CD4-positive, alpha-beta T cell (primary cell): Measurements from ENCODE around the gene WNT16. TPM values are rescaled to one million over a fixed set of nuclear protein-coding genes. Genes with fewer than 3 reads are reported as not detected.

Source experiments
- ATAC-seq: fragments of 200-7000 bp; cut with Tn5 transposase; one replicate; pipeline ENCODE4 v1.10.0; 2022; ENCODE audit warnings: mild to moderate bottlenecking; ENCODE audit not compliant: poor library complexity
- CTCF ChIA-PET: fragments of 350-600 bp; sonication (Branson Sonifier 250); formaldehyde crosslinking; loops from one replicate; lab custom pipeline; 2021; ENCODE audit warnings: antibody characterized with exemption, inconsistent platforms; lab: Charles Lee
- POLR2A ChIA-PET: fragments of 350-600 bp; sonication (Branson Sonifier 250); formaldehyde crosslinking; loops from one replicate; lab custom pipeline; 2021; ENCODE audit warnings: antibody characterized with exemption, inconsistent platforms; lab: Charles Lee
- DNase-seq, 14 experiments: peaks; one replicate each; pipeline ENCODE4 v3.0.0-alpha.2; 2013 to 2020; ENCODE audit warnings: mixed read lengths in 2 of 14
- H3K27ac ChIP-seq, 2 donors: one replicate each; pipeline versions ENCODE4 v1.5.1 to v1.7.0; 2013; ENCODE audit warnings: low read length in 2 of 2, low read depth in 1 of 2, mild to moderate bottlenecking in 1 of 2
- H3K27me3 ChIP-seq, 2 experiments: 1 replicate in 1 of 2; 2 replicates in 1 of 2; pipeline versions ENCODE4 v1.6.1 to v1.7.0; 2013; ENCODE audit warnings: low read length in 2 of 2, control low read depth in 1 of 2, mild to moderate bottlenecking in 1 of 2, moderate library complexity in 1 of 2; ENCODE audit not compliant: insufficient read depth in 2 of 2, control insufficient read depth in 1 of 2
- H3K36me3 ChIP-seq: one replicate; pipeline ENCODE4 v1.6.1; 2013; ENCODE audit warnings: low read length, control low read depth; ENCODE audit not compliant: insufficient read depth
- H3K4me1 ChIP-seq: one replicate; pipeline ENCODE4 v1.6.1; 2013; ENCODE audit warnings: low read length, control low read depth; ENCODE audit not compliant: insufficient read depth
- H3K4me3 ChIP-seq: one replicate; pipeline ENCODE4 v1.5.1; 2013; ENCODE audit warnings: mild to moderate bottlenecking, low read length, moderate library complexity
- H3K9me3 ChIP-seq, 2 experiments: 1 replicate in 1 of 2; 2 replicates in 1 of 2; pipeline versions ENCODE4 v1.6.1 to v1.7.0; 2013; ENCODE audit warnings: low read length in 2 of 2, mild to moderate bottlenecking in 2 of 2, control low read depth in 1 of 2, moderate library complexity in 1 of 2; ENCODE audit not compliant: control insufficient read depth in 1 of 2, insufficient read depth in 1 of 2
- H3K27ac Mint-ChIP-seq: one replicate; pipeline ENCODE4 v1.8.0; 2020; ENCODE audit warnings: mixed read lengths
- H3K27me3 Mint-ChIP-seq: one replicate; pipeline ENCODE4 v1.8.0; 2021; ENCODE audit warnings: mixed read lengths
- H3K36me3 Mint-ChIP-seq: one replicate; pipeline ENCODE4 v1.8.0; 2021; ENCODE audit warnings: low read depth, mixed read lengths
- H3K4me1 Mint-ChIP-seq: one replicate; pipeline ENCODE4 v1.8.0; 2021; ENCODE audit warnings: low read depth, mixed read lengths
- H3K4me3 Mint-ChIP-seq: one replicate; pipeline ENCODE4 v1.8.0; 2020; ENCODE audit warnings: mild to moderate bottlenecking, mixed read lengths
- H3K9me3 Mint-ChIP-seq: one replicate; pipeline ENCODE4 v1.8.0; 2020; ENCODE audit warnings: mixed read lengths
- intact Hi-C, 2 experiments: fragments of 100-400 bp; cut with DNase I in 1 of 2; cut with micrococcal nuclease in 1 of 2; formaldehyde crosslinking; loops; one replicate each; pipeline versions ENCODE4 v1.15.1 to v1.9.0; 2023 to 2025; cut with DNase I, micrococcal nuclease
- total RNA-seq, 174 experiments: library from RNA in 2 of 174; stranded (reverse) in 2 of 174; gene quantifications; one replicate each; pipeline ENCODE4 v1.2.3 and lab custom pipeline; 2021 to 2026
- TF ChIP-seq, protein P1 (sequence below): fragments of 200-600 bp; IDR thresholded peaks from one replicate; pipeline ENCODE4 v1.8.0; 2022; ENCODE audit warnings: antibody characterized with exemption, mild to moderate bottlenecking

The WNT16 gene
- total RNA-seq, 2 experiments from 2014 or later: not detected

DNA sequence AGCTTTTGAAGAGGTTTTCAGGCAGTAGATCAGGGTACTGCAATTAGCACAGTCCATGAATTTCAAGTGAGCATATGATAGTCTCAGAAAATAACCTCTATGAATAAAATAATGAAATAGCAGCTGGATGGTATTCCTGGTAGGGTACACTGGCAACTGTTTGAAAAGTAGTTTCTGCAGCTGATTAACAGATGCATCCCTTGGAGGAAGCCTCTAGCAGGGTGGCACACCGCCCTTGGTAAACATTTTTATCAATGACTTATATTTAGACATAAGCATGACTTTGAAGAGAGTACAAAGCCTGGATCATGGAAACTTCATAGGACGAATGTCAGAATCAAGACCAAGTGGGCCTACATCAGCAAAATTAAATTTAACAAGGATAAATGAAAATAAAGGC is 26.8 kb downstream of the WNT16 start:
- H3K27me3 ChIP-seq: no peaks in the 10 kb centered on the region
- ATAC-seq (no peak), DNase-seq (no peak)
- TF ChIP-seq, protein P1, sequence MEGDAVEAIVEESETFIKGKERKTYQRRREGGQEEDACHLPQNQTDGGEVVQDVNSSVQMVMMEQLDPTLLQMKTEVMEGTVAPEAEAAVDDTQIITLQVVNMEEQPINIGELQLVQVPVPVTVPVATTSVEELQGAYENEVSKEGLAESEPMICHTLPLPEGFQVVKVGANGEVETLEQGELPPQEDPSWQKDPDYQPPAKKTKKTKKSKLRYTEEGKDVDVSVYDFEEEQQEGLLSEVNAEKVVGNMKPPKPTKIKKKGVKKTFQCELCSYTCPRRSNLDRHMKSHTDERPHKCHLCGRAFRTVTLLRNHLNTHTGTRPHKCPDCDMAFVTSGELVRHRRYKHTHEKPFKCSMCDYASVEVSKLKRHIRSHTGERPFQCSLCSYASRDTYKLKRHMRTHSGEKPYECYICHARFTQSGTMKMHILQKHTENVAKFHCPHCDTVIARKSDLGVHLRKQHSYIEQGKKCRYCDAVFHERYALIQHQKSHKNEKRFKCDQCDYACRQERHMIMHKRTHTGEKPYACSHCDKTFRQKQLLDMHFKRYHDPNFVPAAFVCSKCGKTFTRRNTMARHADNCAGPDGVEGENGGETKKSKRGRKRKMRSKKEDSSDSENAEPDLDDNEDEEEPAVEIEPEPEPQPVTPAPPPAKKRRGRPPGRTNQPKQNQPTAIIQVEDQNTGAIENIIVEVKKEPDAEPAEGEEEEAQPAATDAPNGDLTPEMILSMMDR: no peak
- no peaks in the 10 kb centered on the region for H3K4me1 Mint-ChIP-seq
- peaks cover 81% of the 10 kb centered on the region for H3K36me3 Mint-ChIP-seq
- POLR2A ChIA-PET: no interaction called here
- H3K27ac ChIP-seq: no peak overlapping the region
- no peaks in the 10 kb centered on the region for H3K4me1 ChIP-seq
- H3K27ac Mint-ChIP-seq: no peak overlapping the region
- intact Hi-C loops: no loop called here
- H3K9me3 ChIP-seq: no peaks in the 10 kb centered on the region
- peaks cover 34% of the 10 kb centered on the region for H3K36me3 ChIP-seq
- CTCF ChIA-PET: no interaction called here
- H3K4me3 ChIP-seq: no peak overlapping the region
- no peak overlapping the region for H3K4me3 Mint-ChIP-seq
- no peaks in the 10 kb centered on the region for H3K27me3 Mint-ChIP-seq
- H3K9me3 Mint-ChIP-seq: no peaks in the 10 kb centered on the region

DNA sequence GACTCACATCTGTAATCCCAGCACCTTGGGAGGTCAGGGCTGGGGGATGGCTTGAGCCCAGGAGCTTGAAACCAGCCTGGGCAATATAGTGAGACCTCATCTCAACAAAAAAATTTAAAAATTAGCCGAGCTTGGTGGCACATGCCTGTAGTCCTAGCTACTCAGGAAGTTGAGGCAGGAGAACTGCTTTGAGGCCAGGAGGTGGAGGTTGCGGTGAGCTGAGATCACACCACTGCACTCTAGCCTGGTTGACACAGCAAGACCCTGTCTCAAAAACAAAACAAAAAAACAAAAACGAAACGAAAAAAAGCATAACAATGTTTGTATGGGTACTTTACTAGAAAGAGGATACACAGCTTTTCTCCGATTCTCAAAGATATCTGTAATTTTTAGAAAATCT is 31.8 kb downstream of the WNT16 start:
- H3K27me3 Mint-ChIP-seq: no peaks in the 10 kb centered on the region
- ATAC-seq (no peak), DNase-seq (peak in 1 of 14 experiments; percentile 50)
- no peaks in the 10 kb centered on the region for H3K9me3 Mint-ChIP-seq
- Histone ChIP-seq H3K4me3 (no peak overlapping the region), H3K9me3 (no peaks in the 10 kb centered on the region), H3K4me1 (no peaks in the 10 kb centered on the region), H3K27ac (no peak overlapping the region), H3K36me3 (peaks cover 36% of the 10 kb centered on the region), H3K27me3 (no peaks in the 10 kb centered on the region)
- H3K36me3 Mint-ChIP-seq: peaks cover 67% of the 10 kb centered on the region
- TF ChIP-seq, protein P1: no peak
- no peaks in the 10 kb centered on the region for H3K4me1 Mint-ChIP-seq
- H3K4me3 Mint-ChIP-seq: no peak overlapping the region
- ChIA-PET POLR2A (no interaction called here), CTCF (no interaction called here)
- no peak overlapping the region for H3K27ac Mint-ChIP-seq
- intact Hi-C loops: no loop called here

DNA sequence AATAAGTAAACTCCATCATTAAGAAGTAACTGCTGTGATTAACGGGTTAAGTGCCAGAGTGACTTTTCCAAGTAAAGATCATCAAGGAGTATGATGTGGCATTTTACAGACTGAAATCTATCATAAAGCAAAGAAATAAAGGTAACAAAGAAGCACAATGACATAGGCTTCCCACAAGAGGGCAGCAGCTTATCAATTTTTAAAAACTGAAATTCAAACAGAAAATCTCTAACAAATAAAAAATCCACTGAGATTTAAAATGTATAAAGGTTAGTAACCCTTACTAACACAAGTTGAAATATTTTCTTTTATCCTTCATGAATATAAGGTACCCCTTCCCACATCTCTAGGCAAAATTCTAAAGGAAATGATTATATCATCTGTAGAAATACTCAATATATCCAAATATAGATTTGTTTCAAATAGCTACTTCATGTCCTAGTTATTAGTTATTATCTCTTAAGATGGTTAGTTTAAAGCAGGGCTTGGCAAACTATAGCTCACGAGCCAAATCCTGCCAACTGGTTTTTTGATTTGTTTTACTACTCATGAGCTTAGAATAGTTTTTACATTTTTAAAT is 38.1 kb downstream of the WNT16 start:
- TF ChIP-seq, protein P1: peak; percentile 87
- Mint-ChIP-seq H3K4me1 (no peaks in the 10 kb centered on the region), H3K9me3 (no peaks in the 10 kb centered on the region), H3K4me3 (no peak overlapping the region), H3K27ac (no peak overlapping the region), H3K36me3 (peaks cover 45% of the 10 kb centered on the region), H3K27me3 (no peaks in the 10 kb centered on the region)
- ATAC-seq (peak; percentile 32), DNase-seq (peak in 4 of 14 experiments; percentile 60 to 71 (median 64))
- H3K27ac ChIP-seq: no peak overlapping the region
- no peak overlapping the region for H3K4me3 ChIP-seq
- H3K4me1 ChIP-seq: no peaks in the 10 kb centered on the region
- ChIA-PET POLR2A (interaction anchor here (0.8 to 2.6 kb wide), 3 partner anchors 29 to 591 kb away, joined by 4 to 11 read pairs (median 11); partner anchors contain the start of gene FAM3C), CTCF (interaction anchor here (1.1 to 3.1 kb wide), 13 partner anchors 13 to 628 kb away, joined by 3 to 33 read pairs (median 5); partner anchors contain the start of gene FAM3C)
- intact Hi-C loops: loop anchor here (1.0 to 5.0 kb wide), 5 partner anchors 28 to 630 kb away; no protein-coding TSS in a partner anchor
- H3K9me3 ChIP-seq: no peaks in the 10 kb centered on the region
- no peaks in the 10 kb centered on the region for H3K27me3 ChIP-seq
- peaks cover 19% of the 10 kb centered on the region for H3K36me3 ChIP-seq
